LoVo (cell line): Measurements from ENCODE around the gene TRAPPC2B.

ENCODE experiments used
- DNase-seq: peaks from one replicate; pipeline ENCODE4 v3.0.0-alpha.2; 2016; ENCODE audit warnings: low spot score

Gene TRAPPC2B

DNA sequence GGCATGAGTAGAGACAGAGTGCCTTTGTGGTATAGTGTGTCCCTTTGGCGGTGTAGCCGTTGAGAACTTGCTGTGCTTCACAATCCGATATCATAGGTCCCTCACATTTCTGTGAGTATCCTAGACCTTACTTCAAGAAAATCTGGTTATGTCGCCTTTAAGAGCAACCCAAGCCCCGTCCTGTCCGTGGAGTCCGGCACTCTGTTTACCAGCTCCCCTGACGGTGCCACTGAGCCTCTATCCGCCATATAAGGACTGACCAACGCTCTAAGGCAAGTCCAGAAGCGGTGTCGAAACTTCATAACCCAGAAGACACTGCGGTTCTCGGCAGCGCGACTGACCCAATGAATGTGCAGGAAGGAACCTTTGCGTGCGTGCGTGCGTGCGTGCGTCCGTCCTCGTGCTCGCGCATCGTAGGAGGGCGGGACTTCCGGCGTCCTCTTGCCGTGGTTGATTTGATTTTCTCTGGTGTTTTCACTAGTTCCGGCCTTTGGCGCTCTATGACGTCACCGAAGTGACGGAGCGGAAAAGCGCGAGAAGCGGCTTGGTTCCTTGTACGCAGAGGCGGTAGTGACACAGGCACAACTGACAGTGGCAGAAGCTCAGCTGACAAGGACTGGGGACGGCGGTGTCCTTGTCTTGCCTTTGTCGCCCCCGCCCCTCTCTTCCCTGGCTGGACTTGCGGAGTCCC lies at the start of gene TRAPPC2B, which contains the start of gene ZNF547:
TSS of gene TRAPPC2B (plus strand) at position 555 of the 691 bp plus-strand sequence. CDS start 1,283 bp downstream, outside the sequence.
TSS of gene ZNF547 (plus strand) at position 555 of the 691 bp plus-strand sequence. CDS start 5,005 bp downstream, outside the sequence.
- no peak for DNase-seq

DNA sequence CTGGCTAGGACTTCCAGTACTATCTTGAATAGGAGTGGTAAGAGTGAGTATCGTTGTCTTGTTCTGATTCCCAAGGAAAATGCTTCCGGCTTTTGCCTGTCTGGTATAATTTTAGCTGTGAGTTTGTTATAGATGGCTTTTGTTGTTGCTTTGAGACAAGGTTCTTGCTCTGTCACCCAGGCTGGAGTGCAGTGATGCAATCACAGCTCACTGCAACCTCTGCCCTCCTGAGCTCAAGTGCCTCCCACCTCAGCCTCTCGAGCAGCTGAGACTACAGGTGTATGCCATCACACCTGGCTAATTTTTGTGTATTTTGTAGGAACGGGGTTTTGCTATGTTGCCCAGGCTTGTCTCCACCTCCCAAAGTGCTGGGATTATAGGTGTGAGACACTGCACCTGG lies 49.2 kb upstream of the TRAPPC2B start:
- DNase-seq: no peak

DNA sequence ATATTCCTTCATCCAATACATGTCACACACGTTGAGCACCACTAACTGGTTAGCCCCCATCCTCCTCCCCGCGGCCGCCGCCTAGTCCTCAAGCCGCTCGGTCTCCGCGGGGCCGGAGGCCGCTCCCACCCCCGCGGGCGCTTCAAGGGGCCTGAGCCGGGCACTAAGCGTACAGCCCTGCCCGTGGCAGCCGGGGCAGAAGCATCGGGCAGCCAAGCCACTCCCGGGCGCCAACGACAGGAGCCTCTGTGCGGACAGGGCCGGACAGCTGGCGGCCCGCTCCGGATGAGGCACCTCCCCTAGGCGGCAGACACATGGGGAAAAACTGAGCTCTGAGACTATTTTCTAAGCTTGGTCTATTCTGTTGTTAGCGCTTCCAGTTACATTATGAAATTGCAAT lies 45.8 kb upstream of the TRAPPC2B start:
- DNase-seq: no peak

DNA sequence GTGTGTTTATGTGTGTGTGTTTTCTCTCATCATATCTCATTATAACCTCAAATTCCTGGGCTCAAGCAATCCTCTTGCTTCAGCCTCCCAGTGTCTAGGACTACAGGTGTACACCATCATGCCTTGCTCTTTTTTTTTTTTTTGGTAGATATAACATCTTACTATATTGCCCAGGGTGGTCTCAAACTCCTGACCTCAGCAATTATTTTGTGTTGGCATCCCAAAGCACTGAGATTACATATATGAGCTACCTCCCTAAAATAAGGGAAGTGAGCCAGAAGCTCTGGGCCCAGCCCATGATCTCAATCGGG lies 43.5 kb upstream of the TRAPPC2B start:
- DNase-seq: no peak

DNA sequence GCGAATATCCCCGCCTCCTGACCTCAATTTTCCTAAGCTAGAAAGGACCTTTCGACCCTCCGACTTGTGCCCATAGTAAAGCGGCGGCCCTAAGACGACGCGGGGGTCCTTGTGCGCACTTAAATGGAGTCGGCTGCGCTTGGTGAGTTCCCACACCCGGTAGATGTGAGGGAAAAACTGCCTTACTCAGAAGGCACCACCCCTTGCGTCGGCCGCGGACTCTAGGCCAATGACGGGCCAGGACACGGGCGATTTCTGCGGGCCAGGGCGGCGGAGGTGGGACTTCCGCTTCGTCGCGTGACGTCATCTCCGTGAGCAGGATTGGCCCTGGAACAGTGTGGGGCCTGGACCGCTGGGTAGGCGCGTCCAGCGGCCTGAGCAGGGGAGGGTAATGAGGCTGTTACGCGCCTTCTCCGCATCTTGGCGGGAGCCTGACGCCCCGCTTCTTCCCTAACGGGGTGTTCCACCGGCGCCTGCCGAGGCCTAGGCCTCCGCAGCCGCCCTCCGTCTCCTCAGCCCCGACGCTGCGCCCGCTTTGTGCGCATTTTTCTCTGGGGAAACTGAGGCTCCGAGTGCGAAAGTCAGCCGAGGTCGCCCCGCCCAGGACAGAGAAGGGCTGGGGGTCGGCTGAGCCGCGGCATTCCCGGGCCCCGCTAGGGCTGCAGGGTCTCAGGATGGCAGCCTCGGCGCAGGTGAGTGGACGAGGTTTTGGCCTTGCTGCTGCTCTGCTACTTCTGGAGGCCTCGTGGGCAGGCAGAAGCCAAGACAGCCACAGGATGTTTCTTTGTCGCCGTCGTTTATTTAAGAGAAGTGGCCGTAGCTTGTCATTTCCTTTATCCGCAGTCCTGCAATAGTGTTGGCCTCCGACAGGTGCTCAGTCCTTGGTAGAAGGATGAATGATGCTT lies 42.9 kb upstream of the TRAPPC2B start, which contains the start of gene ZNF543:
TSS of gene ZNF543 (plus strand) at position 293 of the 905 bp plus-strand sequence. CDS start at position 675, 382 bp downstream.
- DNase-seq: no peak

DNA sequence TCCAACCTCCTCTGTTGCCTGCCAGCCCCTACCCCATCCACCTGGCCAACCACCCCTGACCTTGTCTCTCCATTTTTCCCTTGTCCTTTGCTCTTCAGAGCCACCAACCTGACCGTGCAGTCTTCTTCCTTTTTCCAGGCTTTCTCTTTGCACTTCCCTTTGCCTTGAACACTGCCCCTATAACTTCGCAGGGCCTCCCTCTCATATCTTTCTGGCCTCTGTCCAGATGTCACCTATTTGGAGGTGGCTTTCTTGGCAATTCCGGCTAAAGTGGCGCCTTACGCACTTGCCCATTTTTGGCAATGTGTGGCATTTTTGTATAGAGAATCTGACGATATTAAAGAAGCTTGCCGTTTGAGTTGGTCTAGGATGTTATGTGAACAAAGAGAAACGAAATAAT lies 42.2 kb upstream of the TRAPPC2B start:
- DNase-seq: no peak

DNA sequence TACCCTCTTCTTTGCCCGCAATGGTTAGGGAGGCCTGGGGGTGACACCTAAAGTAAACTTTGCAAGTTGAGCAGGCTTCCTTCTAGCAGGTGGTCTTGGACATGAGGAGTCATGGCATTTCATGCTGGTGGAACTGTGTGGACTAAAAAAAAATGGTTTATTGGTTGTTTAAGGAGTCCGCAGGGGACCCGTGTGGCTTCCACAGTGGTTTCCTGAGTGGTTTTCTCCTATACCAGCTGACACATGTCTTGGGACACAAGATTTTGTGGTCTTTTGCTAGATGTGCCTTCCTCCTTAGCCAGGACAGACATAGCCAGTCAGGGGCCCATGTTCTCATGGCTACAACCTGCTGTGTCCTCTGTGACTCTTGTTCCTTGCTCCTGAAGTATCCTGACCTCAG lies 41.6 kb upstream of the TRAPPC2B start:
- no peak for DNase-seq

DNA sequence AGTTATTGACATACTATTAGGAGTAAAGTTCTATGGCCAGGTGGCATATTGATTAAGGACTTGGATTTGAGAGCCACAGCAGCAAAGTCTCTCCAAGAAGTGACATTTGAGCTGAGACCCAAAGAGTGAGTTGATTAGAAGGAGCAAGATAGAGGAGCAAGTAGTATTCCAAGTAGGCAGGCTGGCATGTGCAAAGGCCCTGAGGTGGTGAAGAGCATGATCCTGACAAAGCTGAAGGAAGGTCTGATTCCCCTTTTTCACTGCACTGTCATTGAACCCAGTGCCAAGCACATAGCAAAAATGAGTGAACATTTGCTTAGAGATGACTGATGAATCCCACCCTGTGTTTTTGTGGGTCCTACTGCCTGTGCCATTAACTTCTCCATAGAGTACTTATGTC lies 38.4 kb upstream of the TRAPPC2B start:
- DNase-seq: no peak

DNA sequence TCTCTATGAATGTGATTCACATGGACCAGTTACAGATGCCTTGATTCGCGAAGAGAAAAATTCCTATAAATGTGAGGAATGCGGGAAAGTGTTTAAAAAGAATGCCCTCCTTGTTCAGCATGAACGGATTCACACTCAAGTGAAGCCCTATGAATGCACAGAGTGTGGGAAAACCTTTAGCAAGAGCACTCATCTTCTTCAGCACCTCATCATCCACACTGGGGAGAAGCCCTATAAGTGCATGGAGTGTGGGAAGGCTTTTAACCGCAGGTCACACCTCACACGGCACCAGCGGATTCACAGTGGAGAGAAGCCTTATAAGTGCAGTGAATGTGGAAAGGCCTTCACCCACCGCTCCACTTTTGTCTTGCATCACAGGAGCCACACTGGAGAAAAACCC lies 35.4 kb upstream of the TRAPPC2B start:
- DNase-seq: no peak

DNA sequence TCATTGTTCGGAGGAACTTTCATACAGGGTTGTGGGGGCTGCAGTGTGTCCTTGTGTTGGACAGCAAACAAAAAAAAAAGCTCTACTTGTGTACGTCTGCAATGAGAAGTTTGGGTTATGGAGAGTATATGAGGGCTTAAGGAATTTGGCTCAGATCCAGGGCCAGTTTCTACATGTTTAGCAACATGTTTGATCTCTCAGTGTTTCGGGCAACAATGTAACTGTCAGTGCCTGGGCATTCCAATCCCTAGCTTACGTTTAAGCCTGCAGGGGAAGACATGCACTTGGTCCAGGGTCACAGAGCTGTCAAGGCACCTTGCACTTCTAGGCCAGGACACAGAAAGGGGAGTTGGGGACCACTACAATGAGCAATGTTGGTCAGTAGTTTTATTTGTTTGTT lies 29.2 kb upstream of the TRAPPC2B start:
- no peak for DNase-seq

DNA sequence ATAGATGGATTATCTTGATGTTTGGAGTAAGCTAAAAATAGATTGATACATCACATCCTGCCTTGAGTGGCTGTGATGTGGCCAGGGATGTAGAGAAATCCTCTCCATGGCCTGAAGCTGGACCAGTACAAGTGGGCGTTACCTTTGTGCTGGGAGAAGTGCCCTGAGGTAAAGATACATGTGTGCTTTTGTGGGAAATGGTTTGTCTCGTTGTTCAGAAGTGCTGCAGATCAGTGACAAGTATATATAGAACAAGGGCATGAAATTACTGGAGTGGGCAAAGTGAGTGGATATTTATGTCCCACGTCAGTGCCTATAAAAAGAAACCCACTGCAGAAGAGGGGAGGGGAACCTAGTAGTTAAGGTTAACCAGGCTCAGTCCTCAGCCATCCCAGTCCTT lies 24.5 kb upstream of the TRAPPC2B start:
- no peak for DNase-seq

DNA sequence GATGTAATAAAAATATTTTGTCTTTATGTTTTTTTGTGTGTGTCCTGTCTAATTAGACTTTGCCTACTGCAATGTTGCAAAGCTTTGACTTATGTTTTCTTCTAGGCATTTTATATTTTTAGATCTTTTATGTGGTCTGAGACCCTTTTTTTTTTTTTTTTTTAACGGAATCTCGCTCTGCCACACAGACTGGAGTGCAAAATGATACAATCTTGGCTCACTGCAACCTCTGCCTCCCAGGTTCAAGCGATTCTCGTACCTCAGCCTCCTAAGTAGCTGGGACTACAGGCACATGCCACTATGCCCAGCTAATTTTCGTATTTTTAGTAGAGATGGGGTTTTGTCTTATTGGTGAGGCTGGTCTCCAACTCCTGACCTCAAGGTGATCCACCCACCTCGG lies 20.8 kb upstream of the TRAPPC2B start:
- DNase-seq: no peak

DNA sequence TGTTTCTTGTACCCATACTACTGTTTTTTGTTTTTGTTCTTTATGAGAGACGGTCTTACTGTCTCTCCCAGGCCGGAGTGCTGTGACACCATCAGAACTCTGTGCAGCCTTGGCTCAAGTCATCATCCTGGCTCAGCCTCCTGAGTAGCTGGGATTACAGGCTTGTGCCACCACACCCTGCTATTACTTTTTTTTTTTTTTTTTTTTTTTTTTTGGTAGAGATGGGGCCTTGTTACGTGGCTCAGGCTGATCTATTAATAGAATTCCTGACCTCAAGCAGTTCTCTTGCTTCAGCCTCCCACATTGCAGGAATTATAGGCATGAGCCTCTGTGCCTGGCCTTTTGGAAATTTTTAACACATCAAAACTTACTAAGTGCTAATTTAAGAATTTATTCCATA lies 15.2 kb upstream of the TRAPPC2B start:
- DNase-seq: no peak

DNA sequence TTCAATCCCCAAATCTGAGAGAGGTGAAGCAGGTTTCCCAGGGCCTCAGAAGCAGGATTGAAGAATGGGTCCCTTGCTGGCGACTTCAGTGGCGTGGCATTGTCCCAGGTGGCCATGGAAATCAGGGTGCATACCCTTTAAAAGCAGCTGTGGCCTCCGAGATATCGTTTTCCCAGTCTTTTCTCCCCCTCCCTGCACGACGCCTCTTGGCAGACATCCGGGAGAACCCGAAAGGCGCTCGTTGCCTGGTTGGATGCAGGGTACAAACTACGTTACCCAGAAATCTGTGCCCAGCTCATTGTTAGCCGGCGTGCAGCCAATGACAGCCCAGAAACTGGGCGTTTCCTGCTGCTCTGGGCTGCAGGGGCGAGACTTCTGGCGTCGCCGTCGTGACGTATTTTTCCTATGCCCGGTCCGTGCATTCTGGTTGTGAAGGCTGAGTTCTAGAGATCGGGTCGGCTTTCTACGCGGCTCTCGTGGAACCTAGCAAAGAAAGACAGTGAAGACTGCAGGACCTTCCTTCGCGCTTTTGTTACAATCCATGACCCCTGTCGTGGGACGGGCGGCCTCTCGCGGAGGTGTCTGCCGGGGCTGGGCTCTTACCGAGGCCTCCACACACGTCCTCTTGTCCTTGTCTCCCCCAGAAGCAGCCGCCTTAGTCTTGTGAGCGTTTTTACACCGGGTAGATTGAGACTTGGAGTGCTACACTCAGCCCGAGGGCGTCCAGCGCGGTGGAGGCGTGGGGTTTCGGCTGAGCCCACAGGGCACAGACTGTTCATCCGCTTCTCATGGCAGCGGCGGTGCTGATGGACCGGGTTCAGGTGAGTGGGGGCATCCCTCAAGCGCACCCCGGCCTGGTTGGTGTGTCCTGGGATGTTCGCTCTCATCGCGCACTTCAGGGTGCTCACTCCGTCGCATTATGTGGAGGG lies 12.2 kb upstream of the TRAPPC2B start, which contains the start of gene ZNF304:
TSS of gene ZNF304 (plus strand) at position 395 of the 929 bp plus-strand sequence. CDS start at position 789, 394 bp downstream.
- no peak for DNase-seq

DNA sequence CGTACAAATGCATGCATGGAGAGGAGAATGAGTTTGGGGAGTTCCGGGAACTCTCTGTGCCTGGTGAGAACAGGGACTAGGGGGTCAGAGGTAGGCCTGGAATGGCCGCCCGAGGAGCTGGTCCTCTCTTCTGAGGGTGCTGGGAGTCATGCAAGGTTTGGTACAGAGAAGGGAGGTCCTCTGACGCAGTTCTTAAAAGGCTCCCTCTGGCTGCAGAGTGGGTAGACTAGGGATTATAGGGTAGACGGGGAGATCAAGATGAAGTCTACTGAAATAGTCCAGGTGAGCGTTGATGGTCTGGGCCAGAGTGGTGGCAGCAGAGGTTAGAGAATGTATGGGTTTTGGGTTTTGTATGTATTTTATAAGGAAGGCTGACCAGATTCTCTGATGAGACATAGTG lies 11.5 kb upstream of the TRAPPC2B start:
- DNase-seq: no peak

DNA sequence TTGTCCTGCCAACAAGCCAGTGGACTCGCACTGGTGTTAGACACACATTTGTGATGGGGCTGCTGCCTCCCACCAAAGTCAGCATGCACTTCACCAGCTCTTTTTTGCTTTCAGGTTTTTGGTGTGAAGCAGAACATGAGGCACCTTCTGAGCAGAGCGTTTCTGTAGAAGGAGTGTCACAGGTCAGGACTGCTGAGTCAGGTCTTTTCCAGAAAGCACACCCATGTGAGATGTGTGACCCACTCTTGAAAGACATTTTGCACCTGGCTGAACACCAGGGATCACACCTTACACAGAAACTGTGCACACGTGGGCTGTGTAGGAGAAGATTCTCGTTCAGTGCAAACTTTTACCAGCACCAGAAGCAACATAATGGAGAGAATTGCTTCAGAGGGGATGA lies 7.4 kb upstream of the TRAPPC2B start:
- no peak for DNase-seq

DNA sequence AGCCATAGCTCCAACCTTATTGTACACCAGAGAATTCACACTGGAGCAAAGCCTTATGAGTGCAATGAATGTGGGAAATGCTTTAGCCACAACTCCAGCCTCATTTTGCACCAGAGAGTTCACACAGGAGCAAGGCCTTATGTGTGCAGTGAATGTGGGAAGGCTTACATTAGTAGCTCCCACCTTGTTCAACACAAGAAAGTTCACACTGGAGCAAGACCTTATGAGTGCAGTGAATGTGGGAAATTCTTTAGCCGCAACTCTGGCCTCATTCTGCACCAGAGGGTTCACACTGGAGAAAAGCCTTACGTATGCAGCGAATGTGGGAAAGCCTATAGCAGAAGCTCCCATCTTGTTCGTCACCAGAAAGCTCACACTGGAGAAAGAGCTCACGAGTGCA lies 5.9 kb upstream of the TRAPPC2B start:
- DNase-seq: no peak

DNA sequence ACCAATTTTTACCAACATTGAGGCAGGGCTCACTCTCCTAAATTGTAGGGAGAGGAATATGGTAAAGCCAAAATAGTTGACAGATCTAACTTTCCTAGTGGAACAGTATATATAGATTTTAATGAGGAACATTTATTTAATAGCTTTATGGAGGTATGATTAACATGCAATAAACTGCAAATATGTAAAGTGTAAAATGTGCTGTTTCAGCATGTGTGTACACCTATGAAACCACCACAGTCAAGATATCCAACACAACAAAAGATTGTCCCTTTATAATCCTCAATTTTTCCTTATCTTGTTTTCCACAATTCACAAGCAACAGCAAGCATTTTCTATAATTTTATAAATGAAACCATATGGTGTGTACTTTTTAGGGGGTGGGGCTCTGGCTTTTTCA lies 4.1 kb upstream of the TRAPPC2B start:
- no peak for DNase-seq

DNA sequence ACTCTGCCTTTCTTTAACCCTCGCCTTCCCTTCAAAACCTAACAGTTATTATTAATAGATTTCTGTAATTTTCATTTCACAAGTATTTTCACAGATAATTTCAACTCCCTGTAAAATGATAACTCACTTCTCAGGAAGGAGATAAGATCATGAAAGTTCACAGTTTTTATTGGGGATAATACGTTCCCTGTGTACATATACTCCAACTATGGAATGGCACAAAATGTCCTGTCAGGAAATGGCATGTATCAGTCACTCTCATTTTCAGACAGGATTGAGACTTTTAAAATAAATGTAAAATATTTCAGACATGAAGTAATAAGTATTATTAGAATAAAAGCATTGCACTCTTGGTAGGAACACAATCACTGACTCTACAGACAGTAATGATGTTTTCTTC lies 932 bp upstream of the TRAPPC2B start:
- no peak for DNase-seq

DNA sequence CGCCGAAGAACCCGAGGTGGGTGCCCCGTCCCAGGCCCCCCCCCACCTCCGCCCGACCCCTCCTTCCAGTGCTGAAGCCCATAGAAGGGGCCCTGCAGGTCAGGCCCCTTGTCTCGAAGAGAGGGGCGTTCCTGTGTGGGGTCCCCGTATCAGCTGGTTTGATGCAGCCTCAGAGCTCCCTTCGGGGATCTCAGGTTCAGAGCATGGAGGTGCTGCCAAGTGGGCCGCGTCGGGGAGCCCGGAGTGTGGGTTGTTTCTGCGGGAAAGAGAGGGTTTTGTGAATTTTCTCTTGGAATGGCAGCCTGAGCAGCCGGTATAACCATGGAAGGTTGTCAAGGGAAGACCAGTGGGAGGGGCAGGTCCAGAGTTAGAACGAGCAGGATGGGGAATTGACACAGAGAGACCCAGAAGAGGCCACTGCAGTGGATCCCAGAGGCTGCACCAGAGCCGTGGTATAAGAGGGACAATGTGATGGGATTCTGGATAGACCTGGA lies 384 bp downstream of the TRAPPC2B start:
- no peak for DNase-seq

DNA sequence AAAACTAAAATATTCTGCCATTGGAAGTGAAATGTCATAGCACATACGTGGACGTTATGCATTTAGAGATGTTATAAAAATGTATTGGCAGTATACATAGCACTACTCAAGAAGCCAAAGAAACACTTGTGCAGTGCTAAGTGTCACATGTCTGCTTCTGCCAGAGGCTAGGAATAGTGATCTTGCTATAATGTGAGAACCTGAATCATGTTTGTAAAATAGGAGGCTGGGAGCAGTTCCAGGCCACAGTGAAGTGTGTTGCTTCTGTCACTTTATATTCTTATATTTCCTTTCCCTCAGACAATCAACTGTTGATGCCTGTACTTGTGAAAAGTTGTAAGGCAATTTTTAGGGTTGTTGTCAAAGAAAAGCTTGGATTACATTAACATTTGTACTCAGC lies 3.4 kb downstream of the TRAPPC2B start:
- no peak for DNase-seq

DNA sequence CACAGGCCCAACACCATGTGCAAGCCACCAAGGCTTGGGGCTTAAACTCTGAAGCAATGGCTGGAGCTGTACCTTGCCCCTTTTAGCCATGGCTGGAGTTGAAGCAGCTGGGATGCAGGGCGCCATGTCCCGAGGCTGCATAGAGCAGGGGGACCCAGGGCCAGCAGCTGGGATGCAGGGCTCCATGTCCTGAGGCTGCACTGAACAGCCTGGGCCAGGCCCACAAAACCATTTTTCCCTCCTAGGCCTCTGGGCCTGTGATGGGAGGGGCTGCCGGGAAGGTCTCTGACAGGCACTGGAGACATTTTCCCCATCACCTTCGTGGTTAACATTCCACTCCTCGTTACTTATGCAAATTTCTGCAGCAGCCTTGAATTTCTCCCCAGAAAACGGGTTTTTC lies 10.8 kb downstream of the TRAPPC2B start:
- DNase-seq: no peak
